ENCODE data around the gene NAXE.

The NAXE gene

GRCh38 chr1:156619582-156619955, 28.0 kb downstream of the NAXE start:
- Histone ChIP-seq H3K27me3 (ENCODE audit: control insufficient read depth, low read length) (peaks cover 54% of the 10 kb centered on the region), H3K27ac (ENCODE audit: low read depth, low read length) (no peak overlapping the region), H3K9me3 (ENCODE audit: control insufficient read depth, insufficient read depth, low read length) (no peaks in the 10 kb centered on the region), H3K4me3 (ENCODE audit: low read length) (no peak overlapping the region), H3K4me2 (ENCODE audit: low read length) (no peak overlapping the region), H3K9me2 (replicated peaks; ENCODE audit: control insufficient read depth, low read length) (no peaks in the 10 kb centered on the region), H3K4me1 (ENCODE audit: control insufficient read depth, low read length) (peaks cover 5% of the 10 kb centered on the region; the same call in 1 of the 2 replicates), H3K79me2 (ENCODE audit: control insufficient read depth, low read length) (no peaks in the 10 kb centered on the region), H4K20me1 (ENCODE audit: control insufficient read depth, insufficient read depth, low read depth, low read length) (no peaks in the 10 kb centered on the region), H3K36me3 (ENCODE audit: control insufficient read depth, low read length) (no peaks in the 10 kb centered on the region), H3F3A (ENCODE audit: control insufficient read depth, insufficient read depth) (no peaks in the 10 kb centered on the region)
- TF ChIP-seq EZH2phosphoT487 (IDR thresholded peaks at IDR 0.05; ENCODE audit: borderline replicate concordance, low read length) = no peak
- peak; percentile 2 for TF ChIP-seq CTCF (IDR thresholded peaks at IDR 0.05; ENCODE audit: low read depth, low read length, poor library complexity, severe bottlenecking)

- no peaks in the 10 kb centered on the region for H3K79me2 ChIP-seq (ENCODE audit: control insufficient read depth, low read length)
- TF ChIP-seq CTCF (IDR thresholded peaks at IDR 0.05; ENCODE audit: low read depth, low read length, poor library complexity, severe bottlenecking) (no peak), EZH2phosphoT487 (IDR thresholded peaks at IDR 0.05; ENCODE audit: borderline replicate concordance, low read length) (no peak)
Measured at GRCh38 chr1:156622581-156623297, 31.2 kb downstream of the NAXE start.

GRCh38 chr1:156623946-156624813, 32.6 kb downstream of the NAXE start:
- no peaks in the 10 kb centered on the region for H3K9me2 ChIP-seq (replicated peaks; ENCODE audit: control insufficient read depth, low read length)
- H3F3A ChIP-seq (ENCODE audit: control insufficient read depth, insufficient read depth) = peaks cover 14% of the 10 kb centered on the region
- H3K79me2 ChIP-seq (ENCODE audit: control insufficient read depth, low read length) = no peaks in the 10 kb centered on the region
- peak; percentile 63 for TF ChIP-seq CTCF (IDR thresholded peaks at IDR 0.05; ENCODE audit: low read depth, low read length, poor library complexity, severe bottlenecking)
- TF ChIP-seq EZH2phosphoT487 (IDR thresholded peaks at IDR 0.05; ENCODE audit: borderline replicate concordance, low read length) = no peak
- H3K4me3 ChIP-seq (ENCODE audit: low read length) = peak overlapping the region; percentile 54
- H4K20me1 ChIP-seq (ENCODE audit: control insufficient read depth, insufficient read depth, low read depth, low read length) = no peaks in the 10 kb centered on the region
- no peaks in the 10 kb centered on the region for H3K36me3 ChIP-seq (ENCODE audit: control insufficient read depth, low read length)
- H3K4me1 ChIP-seq (ENCODE audit: control insufficient read depth, low read length) = peaks cover 44% of the 10 kb centered on the region
- H3K27ac ChIP-seq (ENCODE audit: low read depth, low read length) = no peak overlapping the region
- no peaks in the 10 kb centered on the region for H3K9me3 ChIP-seq (ENCODE audit: control insufficient read depth, insufficient read depth, low read length)
- H3K4me2 ChIP-seq (ENCODE audit: low read length) = peak overlapping the region; percentile 65
- peaks cover 49% of the 10 kb centered on the region for H3K27me3 ChIP-seq (ENCODE audit: control insufficient read depth, low read length)

More at GRCh38 chr1:156622581-156623297, 31.2 kb downstream of the NAXE start:
- no peaks in the 10 kb centered on the region for H3K36me3 ChIP-seq (ENCODE audit: control insufficient read depth, low read length)
- no peaks in the 10 kb centered on the region for H3K9me3 ChIP-seq (ENCODE audit: control insufficient read depth, insufficient read depth, low read length)
- H3K4me1 ChIP-seq (ENCODE audit: control insufficient read depth, low read length) = peaks cover 35% of the 10 kb centered on the region
- no peak overlapping the region for H3K27ac ChIP-seq (ENCODE audit: low read depth, low read length)
- H3K9me2 ChIP-seq (replicated peaks; ENCODE audit: control insufficient read depth, low read length) = no peaks in the 10 kb centered on the region
- peaks cover 12% of the 10 kb centered on the region for H3F3A ChIP-seq (ENCODE audit: control insufficient read depth, insufficient read depth)
- peaks cover 53% of the 10 kb centered on the region for H3K27me3 ChIP-seq (ENCODE audit: control insufficient read depth, low read length)
- H3K4me3 ChIP-seq (ENCODE audit: low read length) = no peak overlapping the region
- H4K20me1 ChIP-seq (ENCODE audit: control insufficient read depth, insufficient read depth, low read depth, low read length) = no peaks in the 10 kb centered on the region
- H3K4me2 ChIP-seq (ENCODE audit: low read length) = no peak overlapping the region

All from DOHH2 (cell line).